Measurements from ENCODE around the gene TSPAN17. TPM values are rescaled to one million over a fixed set of nuclear protein-coding genes. Genes with fewer than 3 reads are reported as not detected.

TSPAN17 gene
- total RNA-seq, 1 experiment from 2014 or later: 50.1 TPM

DNA sequence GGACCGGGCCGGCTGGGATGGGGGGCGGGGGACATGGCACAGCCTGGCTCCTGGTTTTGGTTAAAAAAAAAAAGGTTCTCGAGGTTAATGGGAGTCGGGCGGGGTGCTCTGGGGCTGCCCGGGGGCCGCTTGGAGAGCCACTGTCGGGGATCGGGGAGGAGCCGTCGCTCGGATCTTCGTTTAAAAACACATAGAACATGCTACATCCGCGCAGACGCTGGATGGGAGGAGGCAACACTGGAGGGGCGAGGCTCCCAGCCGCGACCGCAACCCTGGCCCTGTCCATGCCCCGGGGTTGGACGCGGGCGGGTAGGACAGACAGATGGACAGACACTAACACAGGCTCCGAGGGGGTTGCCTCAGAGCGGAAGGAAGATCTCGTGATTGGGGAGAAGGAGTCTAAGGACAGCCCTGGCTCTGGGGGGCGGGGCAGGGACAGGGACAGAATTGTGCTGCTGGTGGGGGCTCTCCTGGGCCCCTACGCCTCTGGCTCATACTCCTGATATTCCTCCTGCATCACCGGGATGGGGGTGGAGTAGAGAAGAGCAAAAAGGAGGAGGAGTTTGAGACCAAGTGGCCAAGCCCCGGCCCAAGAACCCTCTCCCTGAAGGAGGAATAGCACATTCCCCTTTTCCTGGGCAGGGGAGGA, 26.8 kb upstream of the TSPAN17 start:
- Histone ChIP-seq H3K9me3 (ENCODE audit: control insufficient read depth in 1 of 2, insufficient read depth in 1 of 2, low read depth in 1 of 2, low read length in 2 of 2) (no peaks in the 10 kb centered on the region), H3K4me1 (ENCODE audit: control insufficient read depth in 1 of 2, insufficient read depth in 2 of 2, low read length in 2 of 2) (peaks cover 5 to 16% of the 10 kb centered on the region in 2 experiments; a peak in 3 of 4 replicates), H3K9me2 (ENCODE audit: insufficient read depth) (no peaks in the 10 kb centered on the region), H2AFZ (ENCODE audit: low read depth, low read length, poor library complexity, severe bottlenecking) (no peak overlapping the region), H4K20me1 (ENCODE audit: insufficient read depth) (no peaks in the 10 kb centered on the region), H3K9ac (ENCODE audit: low read length) (no peak overlapping the region), H3K27ac (ENCODE audit: low read depth, low read length) (no peak overlapping the region), H3K27me3 (ENCODE audit: insufficient read depth, low read length) (no peaks in the 10 kb centered on the region), H3K36me3 (ENCODE audit: control insufficient read depth in 1 of 2, insufficient read depth in 2 of 2, low read length in 2 of 2) (no peaks in the 10 kb centered on the region), H3K4me3 (replicated peaks in 1 of 2; ENCODE audit: low read depth in 1 of 2, low read length in 2 of 2) (no peak overlapping the region), H3K79me2 (ENCODE audit: insufficient read depth, low read length) (no peaks in the 10 kb centered on the region), H3K4me2 (ENCODE audit: low read length) (no peak overlapping the region)
- DNase-seq (ENCODE audit: low read depth, low spot score) (no peak), ATAC-seq (no peak)
- CTCF ChIA-PET: no interaction called here
- BruUV-seq (replicated peaks): no TSS peak
- TF ChIP-seq RAD21 (IDR thresholded peaks at IDR 0.05; ENCODE audit: low read depth) (no peak), TCF7L2 (IDR thresholded peaks at IDR 0.05; ENCODE audit: borderline replicate concordance, extremely low read depth, insufficient read depth, insufficient read length) (no peak), SP1 (IDR thresholded peaks at IDR 0.05; ENCODE audit: low read depth) (no peak), SRF (IDR thresholded peaks at IDR 0.05; ENCODE audit: low read depth) (no peak), EGR1 (IDR thresholded peaks at IDR 0.05; ENCODE audit: low read depth) (no peak), EZH2phosphoT487 (IDR thresholded peaks at IDR 0.05; ENCODE audit: borderline replicate concordance) (no peak), CEBPB (IDR thresholded peaks at IDR 0.05; ENCODE audit: low read depth) (no peak), POLR2AphosphoS5 (IDR thresholded peaks at IDR 0.05; ENCODE audit: low read depth, low read length) (no peak), EZH2 (IDR thresholded peaks at IDR 0.05) (no peak), ZFX (IDR thresholded peaks at IDR 0.05) (no peak), SIN3A (IDR thresholded peaks at IDR 0.05; ENCODE audit: low read depth) (no peak), POLR2A (IDR thresholded peaks at IDR 0.05; ENCODE audit: borderline replicate concordance, extremely low read depth, insufficient read depth, insufficient read length) (no peak)
- TF ChIP-seq, protein P1, sequence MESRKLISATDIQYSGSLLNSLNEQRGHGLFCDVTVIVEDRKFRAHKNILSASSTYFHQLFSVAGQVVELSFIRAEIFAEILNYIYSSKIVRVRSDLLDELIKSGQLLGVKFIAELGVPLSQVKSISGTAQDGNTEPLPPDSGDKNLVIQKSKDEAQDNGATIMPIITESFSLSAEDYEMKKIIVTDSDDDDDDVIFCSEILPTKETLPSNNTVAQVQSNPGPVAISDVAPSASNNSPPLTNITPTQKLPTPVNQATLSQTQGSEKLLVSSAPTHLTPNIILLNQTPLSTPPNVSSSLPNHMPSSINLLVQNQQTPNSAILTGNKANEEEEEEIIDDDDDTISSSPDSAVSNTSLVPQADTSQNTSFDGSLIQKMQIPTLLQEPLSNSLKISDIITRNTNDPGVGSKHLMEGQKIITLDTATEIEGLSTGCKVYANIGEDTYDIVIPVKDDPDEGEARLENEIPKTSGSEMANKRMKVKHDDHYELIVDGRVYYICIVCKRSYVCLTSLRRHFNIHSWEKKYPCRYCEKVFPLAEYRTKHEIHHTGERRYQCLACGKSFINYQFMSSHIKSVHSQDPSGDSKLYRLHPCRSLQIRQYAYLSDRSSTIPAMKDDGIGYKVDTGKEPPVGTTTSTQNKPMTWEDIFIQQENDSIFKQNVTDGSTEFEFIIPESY (IDR thresholded peaks at IDR 0.05; ENCODE audit: extremely low read depth, insufficient replicate concordance, low read length): no peak
- TF ChIP-seq, protein P2, sequence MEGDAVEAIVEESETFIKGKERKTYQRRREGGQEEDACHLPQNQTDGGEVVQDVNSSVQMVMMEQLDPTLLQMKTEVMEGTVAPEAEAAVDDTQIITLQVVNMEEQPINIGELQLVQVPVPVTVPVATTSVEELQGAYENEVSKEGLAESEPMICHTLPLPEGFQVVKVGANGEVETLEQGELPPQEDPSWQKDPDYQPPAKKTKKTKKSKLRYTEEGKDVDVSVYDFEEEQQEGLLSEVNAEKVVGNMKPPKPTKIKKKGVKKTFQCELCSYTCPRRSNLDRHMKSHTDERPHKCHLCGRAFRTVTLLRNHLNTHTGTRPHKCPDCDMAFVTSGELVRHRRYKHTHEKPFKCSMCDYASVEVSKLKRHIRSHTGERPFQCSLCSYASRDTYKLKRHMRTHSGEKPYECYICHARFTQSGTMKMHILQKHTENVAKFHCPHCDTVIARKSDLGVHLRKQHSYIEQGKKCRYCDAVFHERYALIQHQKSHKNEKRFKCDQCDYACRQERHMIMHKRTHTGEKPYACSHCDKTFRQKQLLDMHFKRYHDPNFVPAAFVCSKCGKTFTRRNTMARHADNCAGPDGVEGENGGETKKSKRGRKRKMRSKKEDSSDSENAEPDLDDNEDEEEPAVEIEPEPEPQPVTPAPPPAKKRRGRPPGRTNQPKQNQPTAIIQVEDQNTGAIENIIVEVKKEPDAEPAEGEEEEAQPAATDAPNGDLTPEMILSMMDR (IDR thresholded peaks at IDR 0.05 in 2 of 3, conservative IDR thresholded peaks at IDR 0.05 in 1 of 3; ENCODE audit: borderline replicate concordance in 1 of 3, insufficient read depth in 1 of 3, low read depth in 2 of 3, low read length in 2 of 3): no peak
- RAD21 ChIA-PET (ENCODE audit: low non-redundant PET in 1 of 2, low total read pairs in 2 of 2, uncharacterized antibody in 2 of 2, unreplicated experiment in 2 of 2): no interaction called here
- POLR2A ChIA-PET: no interaction called here
- intact Hi-C loops (cut with micrococcal nuclease): no loop called here

Data from HCT116 (cell line).